ENCODE results near the gene GNAT3. TPM values are rescaled to one million over a fixed set of nuclear protein-coding genes. Genes with fewer than 3 reads are reported as not detected.

The GNAT3 gene
- total RNA-seq, 1 experiment from 2014 or later = not detected

DNA sequence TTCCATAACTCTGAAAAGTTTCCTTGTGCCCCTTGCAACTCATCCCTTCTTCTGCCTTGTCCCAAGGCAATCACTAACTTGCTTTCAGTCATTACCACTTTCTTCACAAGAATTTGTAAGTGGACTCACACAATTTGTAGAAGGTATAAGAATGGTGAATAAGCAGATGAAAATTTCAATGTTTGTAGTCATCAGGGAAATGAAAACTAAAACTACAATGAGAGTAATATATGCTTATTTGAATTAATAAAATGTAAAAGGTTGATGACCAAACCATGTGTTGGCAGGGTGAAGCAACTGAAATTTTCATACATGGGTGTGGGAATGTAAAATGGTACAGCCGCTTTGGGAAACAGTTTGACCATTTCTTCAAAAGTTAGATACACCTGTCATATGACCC lies 79.7 kb downstream of the GNAT3 start:
- no peaks in the 10 kb centered on the region for H3K27me3 Mint-ChIP-seq (ENCODE audit: insufficient read depth, unreplicated experiment)
- BruUV-seq (replicated peaks) = no TSS peak
- peaks cover 8% of the 10 kb centered on the region for H3K9me3 Mint-ChIP-seq (ENCODE audit: unreplicated experiment)
- TF ChIP-seq, protein P1, sequence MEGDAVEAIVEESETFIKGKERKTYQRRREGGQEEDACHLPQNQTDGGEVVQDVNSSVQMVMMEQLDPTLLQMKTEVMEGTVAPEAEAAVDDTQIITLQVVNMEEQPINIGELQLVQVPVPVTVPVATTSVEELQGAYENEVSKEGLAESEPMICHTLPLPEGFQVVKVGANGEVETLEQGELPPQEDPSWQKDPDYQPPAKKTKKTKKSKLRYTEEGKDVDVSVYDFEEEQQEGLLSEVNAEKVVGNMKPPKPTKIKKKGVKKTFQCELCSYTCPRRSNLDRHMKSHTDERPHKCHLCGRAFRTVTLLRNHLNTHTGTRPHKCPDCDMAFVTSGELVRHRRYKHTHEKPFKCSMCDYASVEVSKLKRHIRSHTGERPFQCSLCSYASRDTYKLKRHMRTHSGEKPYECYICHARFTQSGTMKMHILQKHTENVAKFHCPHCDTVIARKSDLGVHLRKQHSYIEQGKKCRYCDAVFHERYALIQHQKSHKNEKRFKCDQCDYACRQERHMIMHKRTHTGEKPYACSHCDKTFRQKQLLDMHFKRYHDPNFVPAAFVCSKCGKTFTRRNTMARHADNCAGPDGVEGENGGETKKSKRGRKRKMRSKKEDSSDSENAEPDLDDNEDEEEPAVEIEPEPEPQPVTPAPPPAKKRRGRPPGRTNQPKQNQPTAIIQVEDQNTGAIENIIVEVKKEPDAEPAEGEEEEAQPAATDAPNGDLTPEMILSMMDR (IDR thresholded peaks at IDR 0.05; ENCODE audit: unreplicated experiment) = no peak
- intact Hi-C loops (cut with micrococcal nuclease) = no loop called here
- peaks cover 3% of the 10 kb centered on the region for H3K4me1 Mint-ChIP-seq (ENCODE audit: insufficient read depth, unreplicated experiment)
- no peak overlapping the region for H3K4me3 Mint-ChIP-seq (ENCODE audit: unreplicated experiment)
- CTCF ChIA-PET = interaction anchor here (1.0 kb wide), 1 partner anchor 227 kb away, joined by 3 read pairs; no protein-coding TSS in a partner anchor
- DNase-seq (ENCODE audit: unreplicated experiment) = no peak
- H3K36me3 Mint-ChIP-seq (ENCODE audit: insufficient read depth, unreplicated experiment) = no peaks in the 10 kb centered on the region
- no peak overlapping the region for H3K27ac Mint-ChIP-seq (ENCODE audit: low read depth, unreplicated experiment)
- POLR2A ChIA-PET = interaction anchor here (1.1 kb wide), 1 partner anchor 54 kb away, joined by 4 read pairs; no protein-coding TSS in a partner anchor

DNA sequence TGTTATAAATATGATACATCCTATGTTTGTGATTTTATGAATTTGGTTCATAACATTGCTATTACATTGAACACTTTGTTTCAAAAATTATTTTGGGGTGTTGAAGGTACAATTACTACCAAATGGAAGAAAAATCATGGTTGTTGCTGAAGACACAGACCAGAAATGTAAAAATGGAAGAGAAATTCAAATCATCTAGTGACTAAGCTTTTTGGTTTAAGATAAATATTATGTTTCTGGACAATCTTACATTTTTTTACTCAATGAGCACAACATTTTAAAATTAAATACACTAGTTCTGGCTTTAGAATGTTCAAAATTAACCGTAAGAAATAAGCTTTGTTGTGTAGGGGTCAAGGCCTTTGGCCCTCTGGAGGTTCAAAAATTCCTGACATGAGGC lies 82.7 kb downstream of the GNAT3 start:
- TF ChIP-seq, protein P1 (IDR thresholded peaks at IDR 0.05; ENCODE audit: unreplicated experiment) = no peak
- no TSS peak for BruUV-seq (replicated peaks)
- no peaks in the 10 kb centered on the region for H3K9me3 Mint-ChIP-seq (ENCODE audit: unreplicated experiment)
- peaks cover 7% of the 10 kb centered on the region for H3K4me1 Mint-ChIP-seq (ENCODE audit: insufficient read depth, unreplicated experiment)
- intact Hi-C loops (cut with micrococcal nuclease) = loop anchor here (2.0 kb wide), 1 partner anchor 70 kb away; no protein-coding TSS in a partner anchor
- H3K27me3 Mint-ChIP-seq (ENCODE audit: insufficient read depth, unreplicated experiment) = no peaks in the 10 kb centered on the region
- H3K4me3 Mint-ChIP-seq (ENCODE audit: unreplicated experiment) = no peak overlapping the region
- DNase-seq (ENCODE audit: unreplicated experiment) = no peak
- no peaks in the 10 kb centered on the region for H3K36me3 Mint-ChIP-seq (ENCODE audit: insufficient read depth, unreplicated experiment)
- ChIA-PET CTCF (interaction anchor here (0.6 to 4.8 kb wide), 54 partner anchors 9 to 1041 kb away, joined by 3 to 95 read pairs (median 4); no protein-coding TSS in a partner anchor), POLR2A (interaction anchor here (0.6 to 1.5 kb wide), 8 partner anchors 11 to 473 kb away, joined by 3 to 7 read pairs (median 4); no protein-coding TSS in a partner anchor)
- peak overlapping the region; percentile 37 for H3K27ac Mint-ChIP-seq (ENCODE audit: low read depth, unreplicated experiment)

DNA sequence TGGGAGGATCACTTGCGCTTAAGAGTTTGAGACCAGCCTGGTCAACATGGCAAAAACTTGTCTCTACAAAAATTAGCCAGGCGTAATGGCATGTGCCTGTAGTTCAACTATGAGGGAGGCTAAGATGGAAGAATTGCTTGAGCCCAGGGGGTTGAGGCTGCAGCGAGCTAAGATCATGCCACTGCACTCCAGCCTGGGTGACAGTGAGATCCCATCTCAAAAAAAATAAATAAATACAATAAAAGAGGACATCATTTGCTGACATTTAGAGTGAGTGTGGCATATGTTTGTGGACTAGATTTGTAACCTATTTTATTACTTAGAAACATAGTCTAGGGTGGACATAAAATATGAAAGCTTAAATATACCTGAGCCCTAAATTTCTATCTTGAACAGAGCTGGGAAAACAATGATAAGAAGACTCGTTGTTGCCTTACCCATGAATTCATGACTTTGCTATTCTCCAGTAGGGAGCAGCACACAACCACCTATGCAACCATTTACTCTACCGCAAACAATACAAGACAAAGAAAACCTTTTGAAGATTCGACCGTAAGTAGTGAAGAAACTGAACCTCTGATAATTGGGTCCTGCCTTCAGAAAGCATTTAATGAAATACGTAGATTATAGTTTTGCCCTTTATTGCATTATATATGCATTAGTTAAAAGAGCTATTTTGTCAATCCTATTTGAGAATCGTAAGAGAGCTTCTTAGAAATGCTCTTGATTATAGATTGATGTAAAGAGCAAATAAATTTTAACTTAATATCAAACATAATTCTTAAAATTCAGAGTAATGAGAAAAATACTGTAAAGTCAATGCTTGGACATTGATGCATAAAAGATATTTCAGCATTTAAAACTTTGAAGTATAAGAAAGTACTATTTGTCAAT lies 83.5 kb downstream of the GNAT3 start:
- TF ChIP-seq, protein P1 (IDR thresholded peaks at IDR 0.05; ENCODE audit: unreplicated experiment) = peak; percentile 69
- intact Hi-C loops (cut with micrococcal nuclease) = loop anchor here (1.0 to 2.0 kb wide), 5 partner anchors 25 to 1042 kb away; no protein-coding TSS in a partner anchor
- H3K9me3 Mint-ChIP-seq (ENCODE audit: unreplicated experiment) = no peaks in the 10 kb centered on the region
- peak; percentile 79 for DNase-seq (ENCODE audit: unreplicated experiment)
- ChIA-PET CTCF (interaction anchor here (0.6 to 4.8 kb wide), 73 partner anchors 9 to 1042 kb away, joined by 3 to 95 read pairs (median 4); partner anchors contain the start of genes GNAI1 and SEMA3C), POLR2A (interaction anchor here (0.6 to 1.5 kb wide), 12 partner anchors 12 to 474 kb away, joined by 3 to 7 read pairs (median 3); no protein-coding TSS in a partner anchor)
- H3K4me3 Mint-ChIP-seq (ENCODE audit: unreplicated experiment) = no peak overlapping the region
- no peak overlapping the region for H3K27ac Mint-ChIP-seq (ENCODE audit: low read depth, unreplicated experiment)
- H3K4me1 Mint-ChIP-seq (ENCODE audit: insufficient read depth, unreplicated experiment) = peaks cover 7% of the 10 kb centered on the region
- BruUV-seq (replicated peaks) = no TSS peak
- H3K36me3 Mint-ChIP-seq (ENCODE audit: insufficient read depth, unreplicated experiment) = no peaks in the 10 kb centered on the region
- no peaks in the 10 kb centered on the region for H3K27me3 Mint-ChIP-seq (ENCODE audit: insufficient read depth, unreplicated experiment)

DNA sequence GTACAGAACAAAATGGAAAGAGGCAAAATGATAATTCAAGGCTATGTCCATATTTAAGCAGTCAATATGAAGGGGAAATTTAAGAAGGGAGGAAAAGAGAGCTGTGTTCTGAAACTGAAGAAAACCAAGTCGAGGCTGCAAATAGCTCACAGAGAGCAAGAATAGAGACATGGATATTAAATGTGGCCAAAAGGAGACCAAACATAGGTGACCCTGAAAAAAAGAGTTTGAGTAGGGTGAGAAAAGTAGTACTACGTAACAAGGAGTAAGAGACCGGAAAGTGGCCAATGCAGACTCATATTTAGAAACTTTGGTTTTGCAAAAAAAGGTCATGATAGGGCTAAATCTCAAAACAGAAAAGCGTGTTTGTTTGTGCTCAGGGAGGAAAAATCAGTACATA lies 84.6 kb downstream of the GNAT3 start:
- BruUV-seq (replicated peaks) = no TSS peak

More for the DNA sequence above, 84.6 kb downstream of the GNAT3 start:
- TF ChIP-seq, protein P1 (IDR thresholded peaks at IDR 0.05; ENCODE audit: unreplicated experiment) = no peak
- no peaks in the 10 kb centered on the region for H3K9me3 Mint-ChIP-seq (ENCODE audit: unreplicated experiment)
- no peaks in the 10 kb centered on the region for H3K27me3 Mint-ChIP-seq (ENCODE audit: insufficient read depth, unreplicated experiment)
- intact Hi-C loops (cut with micrococcal nuclease) = no loop called here
- POLR2A ChIA-PET = interaction anchor here (0.6 kb wide), 1 partner anchor 231 kb away, joined by 3 read pairs; no protein-coding TSS in a partner anchor
- H3K36me3 Mint-ChIP-seq (ENCODE audit: insufficient read depth, unreplicated experiment) = no peaks in the 10 kb centered on the region
- peaks cover 7% of the 10 kb centered on the region for H3K4me1 Mint-ChIP-seq (ENCODE audit: insufficient read depth, unreplicated experiment)
- CTCF ChIA-PET = interaction anchor here (0.7 to 4.8 kb wide), 21 partner anchors 11 to 1034 kb away, joined by 3 to 95 read pairs (median 5); partner anchors contain the start of genes GNAI1 and SEMA3C
- no peak overlapping the region for H3K4me3 Mint-ChIP-seq (ENCODE audit: unreplicated experiment)
- no peak overlapping the region for H3K27ac Mint-ChIP-seq (ENCODE audit: low read depth, unreplicated experiment)
- no peak for DNase-seq (ENCODE audit: unreplicated experiment)
